Fibroblast of skin of back (primary cell): Measurements from ENCODE around the gene PPP4R1.

ENCODE experiments used
- DNase-seq: peaks from one replicate; pipeline ENCODE4 v3.0.0-alpha.2; 2013

The PPP4R1 gene

DNA sequence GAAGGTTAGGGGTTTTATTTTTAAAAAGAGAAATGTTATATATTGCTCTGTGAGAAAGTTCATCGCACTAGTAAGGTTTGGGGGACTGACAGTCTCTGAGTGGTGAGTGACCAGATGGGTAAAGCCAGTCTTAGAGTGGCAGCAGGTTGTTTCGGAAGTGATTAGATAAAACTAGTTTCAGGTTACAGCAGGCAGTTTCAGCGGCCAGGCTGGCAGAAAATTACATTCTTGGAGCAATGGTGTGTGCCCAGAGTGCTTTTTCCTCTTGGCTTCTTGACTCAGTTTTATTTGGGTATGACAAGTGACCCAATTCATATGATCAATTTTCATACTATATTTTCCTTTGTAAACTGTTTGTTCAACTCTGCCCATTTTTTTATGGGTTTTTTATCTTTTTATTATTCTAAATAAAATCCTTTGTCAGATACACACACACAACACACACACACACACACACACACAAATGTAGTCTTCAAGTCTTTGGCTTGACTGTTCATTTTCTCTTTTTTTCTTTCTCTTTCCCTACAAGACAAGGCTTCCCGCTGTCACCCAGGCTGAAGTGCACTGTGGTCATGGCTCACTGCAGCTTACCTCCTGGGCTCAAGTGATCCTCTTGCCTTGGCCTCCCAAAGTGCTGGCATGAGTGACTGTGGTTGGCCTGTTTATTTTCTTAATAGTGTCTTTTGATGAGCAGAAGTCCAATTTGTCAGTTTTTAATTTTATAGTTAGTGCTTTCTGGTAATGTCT lies 108.1 kb downstream of the PPP4R1 start:
- peak; percentile 10 for DNase-seq
